ENCODE data around the gene SLC35E1.
"Not testable (repeated sequence)": the region's sequence is repeated elsewhere in the genome, so short reads cannot be mapped to it uniquely, and the experiment has no call there.

The SLC35E1 gene

DNA sequence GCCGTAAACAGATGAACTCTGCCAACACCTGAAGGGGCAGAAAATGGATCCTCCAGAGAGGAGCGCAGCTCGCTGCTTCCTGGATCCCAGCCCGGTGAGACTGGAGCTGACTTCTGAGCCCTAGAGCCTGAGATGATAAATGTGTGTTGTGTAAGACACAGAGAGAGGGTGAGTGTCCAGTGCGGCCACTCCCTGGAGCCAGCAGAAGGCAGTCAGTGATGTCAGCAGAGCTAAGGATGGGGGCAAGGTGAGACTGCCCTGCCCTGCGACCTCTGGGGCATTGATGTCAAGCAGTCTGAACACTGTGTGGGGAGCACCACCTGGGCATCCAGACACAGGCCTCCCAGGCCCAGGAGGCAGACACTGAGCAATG is 9.7 kb upstream of the SLC35E1 start:
- no peak for DNase-seq (ENCODE audit: low read depth, low spot score)

DNA sequence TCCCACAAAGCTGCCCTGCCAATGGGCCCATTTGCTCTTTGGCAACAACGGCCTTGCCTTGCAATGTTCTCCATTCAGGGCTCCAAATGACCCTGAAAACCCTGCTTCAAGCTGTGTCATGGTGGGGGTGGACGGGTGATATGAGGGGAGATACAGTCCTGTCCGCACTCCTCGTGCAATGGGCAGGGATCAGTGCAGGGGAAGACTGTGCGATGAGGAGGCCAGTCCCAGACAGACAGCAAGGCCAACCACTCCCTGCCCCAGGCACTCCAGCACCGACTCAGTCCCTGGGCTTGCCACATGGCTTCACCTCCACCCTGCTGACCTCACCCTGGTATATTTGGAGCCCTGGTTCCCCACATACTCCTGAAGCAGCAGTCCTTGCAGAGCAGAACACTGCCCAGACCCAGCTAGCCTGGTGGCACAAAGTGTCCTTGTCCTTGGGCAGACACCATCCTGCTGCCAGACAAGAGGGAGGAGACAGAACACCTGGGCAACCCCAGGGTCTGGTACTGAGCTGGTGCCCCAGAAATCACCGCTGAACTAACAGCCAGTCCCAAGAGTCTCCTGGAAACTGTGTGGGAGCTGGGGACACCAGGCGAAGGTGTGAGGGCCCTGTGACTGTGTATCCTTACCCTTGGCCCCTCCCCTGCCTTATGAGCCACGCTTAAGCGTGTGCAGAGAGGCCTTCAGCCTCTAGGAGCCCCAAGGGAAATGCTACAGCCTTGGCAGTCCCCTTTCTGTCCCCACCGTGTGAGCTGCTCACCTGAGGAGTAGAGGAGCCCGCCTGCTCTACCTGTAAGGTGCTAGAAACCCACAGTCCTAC is 9.1 kb upstream of the SLC35E1 start:
- DNase-seq (ENCODE audit: low read depth, low spot score) = no peak

DNA sequence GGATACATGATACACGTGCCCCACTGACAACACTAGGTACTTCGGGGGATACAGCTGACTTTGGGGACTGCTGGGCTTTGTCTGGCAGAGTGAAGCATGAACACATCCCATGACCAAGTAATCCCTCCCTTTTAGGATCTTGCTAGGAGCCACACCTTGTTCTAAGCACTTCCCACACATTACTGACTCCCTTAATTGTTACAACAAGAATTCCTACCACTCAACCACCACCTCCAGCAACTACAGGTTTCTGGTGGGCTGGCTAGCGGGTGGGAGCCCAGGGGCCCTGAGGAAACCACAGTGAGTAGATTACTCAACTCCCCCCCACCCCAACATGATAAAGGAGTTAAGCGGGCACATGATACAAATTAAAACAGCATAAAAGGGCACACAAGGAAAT is 7.2 kb upstream of the SLC35E1 start:
- no peak for DNase-seq (ENCODE audit: low read depth, low spot score)

DNA sequence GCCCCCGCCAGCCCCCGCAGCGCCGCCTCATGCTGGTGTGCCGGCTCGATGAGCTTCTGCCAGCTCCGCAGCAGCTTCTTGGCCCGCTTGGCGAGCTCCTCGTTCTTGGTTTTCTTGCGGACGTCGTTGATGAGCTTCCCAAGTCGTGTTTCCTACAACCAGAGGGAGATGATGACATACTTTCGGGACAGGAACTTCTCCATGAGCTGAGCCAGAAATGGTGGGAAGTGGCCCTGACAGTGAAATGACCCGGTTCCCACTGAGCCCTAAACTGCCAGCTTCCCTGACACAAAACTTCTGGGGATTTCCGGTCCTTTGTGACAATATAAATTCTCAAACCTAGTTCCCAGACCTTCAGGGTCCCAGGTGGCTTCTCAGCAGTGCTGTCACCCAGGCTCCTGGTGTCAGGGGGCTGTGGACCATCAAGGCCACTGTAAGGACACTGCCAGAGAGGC is 5.3 kb upstream of the SLC35E1 start:
- DNase-seq (ENCODE audit: low read depth, low spot score) = no peak

DNA sequence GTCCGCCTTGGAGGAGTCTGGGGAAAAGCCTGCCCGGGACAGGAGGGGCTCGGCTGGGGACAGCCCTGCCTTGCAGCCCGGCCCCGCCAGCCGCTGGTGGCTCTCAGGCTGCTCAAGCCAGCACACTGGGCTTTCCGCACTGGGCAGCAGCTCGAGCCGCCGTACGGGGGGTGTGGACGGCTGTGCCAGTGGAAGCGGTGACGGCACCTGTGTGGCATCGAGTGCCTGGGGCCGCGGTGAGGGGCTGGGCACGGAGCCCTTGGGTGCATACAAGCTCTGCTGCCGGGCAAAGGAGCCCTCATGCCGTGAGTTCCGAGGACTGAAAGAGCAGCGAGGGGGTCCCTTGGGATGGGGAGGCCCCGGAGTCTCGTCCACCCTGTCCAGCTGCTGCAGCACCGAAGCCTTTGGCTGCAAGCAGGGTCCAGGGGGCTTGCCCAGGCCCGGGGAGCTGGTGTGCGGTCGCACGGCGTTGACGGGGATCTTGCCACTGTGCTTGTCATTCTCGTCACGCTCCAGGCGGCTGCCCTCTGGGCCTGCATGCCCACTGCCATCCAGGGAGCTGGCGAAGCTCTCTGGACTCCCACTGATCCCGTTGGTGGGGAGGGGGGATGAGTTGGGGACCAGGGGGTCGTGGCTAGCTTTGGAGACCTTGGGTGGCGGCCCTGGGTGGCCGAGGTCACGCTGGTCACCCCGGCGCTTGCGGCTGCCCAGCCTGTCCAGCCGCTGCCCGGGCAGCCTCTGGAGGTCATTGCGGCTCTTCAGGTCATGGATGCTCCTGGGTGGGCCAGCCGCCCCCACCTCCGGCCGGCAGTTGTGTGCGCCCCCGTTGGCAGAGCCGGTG is 4.7 kb upstream of the SLC35E1 start:
- DNase-seq (ENCODE audit: low read depth, low spot score) = no peak

DNA sequence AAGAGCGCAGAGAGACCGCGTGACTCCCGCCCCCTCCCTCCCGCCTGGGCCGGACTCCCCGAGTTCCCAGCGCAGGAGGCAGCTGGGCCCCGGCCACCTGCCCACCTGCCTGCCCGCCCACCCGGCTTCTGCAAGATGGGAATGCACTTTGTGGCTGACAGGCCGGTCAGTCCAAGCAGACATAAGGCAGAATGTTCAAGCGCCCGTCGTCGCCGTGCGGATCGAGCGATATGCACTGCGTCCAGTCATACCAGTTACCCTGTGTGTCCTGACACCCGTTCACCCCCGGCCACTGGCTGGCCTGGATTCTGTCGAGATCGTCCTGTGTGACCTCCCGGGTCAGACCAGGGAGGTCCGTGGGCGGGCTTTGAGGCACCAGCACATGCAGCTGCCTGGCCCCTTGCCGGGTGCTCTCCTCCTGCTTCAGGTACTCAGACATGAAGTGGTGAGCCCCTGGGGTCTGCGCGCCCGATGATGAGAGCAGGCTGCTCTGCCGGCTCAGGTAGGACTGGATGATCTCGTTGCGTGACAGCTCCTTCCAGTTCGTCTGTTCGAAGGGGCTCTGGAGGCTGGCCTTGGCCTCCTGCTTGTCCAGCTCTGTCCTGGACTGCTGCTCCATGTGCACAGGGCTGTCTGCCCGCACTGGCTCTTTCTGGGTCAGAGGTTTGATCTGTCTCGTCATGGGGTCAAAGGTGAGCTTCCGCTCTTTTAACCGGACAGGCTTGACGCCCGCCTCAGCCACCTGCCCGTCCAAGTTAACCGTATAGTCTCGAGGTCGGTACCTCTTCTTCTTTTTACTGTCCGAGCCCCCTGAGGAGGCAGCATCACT is 3.9 kb upstream of the SLC35E1 start:
- no peak for DNase-seq (ENCODE audit: low read depth, low spot score)

DNA sequence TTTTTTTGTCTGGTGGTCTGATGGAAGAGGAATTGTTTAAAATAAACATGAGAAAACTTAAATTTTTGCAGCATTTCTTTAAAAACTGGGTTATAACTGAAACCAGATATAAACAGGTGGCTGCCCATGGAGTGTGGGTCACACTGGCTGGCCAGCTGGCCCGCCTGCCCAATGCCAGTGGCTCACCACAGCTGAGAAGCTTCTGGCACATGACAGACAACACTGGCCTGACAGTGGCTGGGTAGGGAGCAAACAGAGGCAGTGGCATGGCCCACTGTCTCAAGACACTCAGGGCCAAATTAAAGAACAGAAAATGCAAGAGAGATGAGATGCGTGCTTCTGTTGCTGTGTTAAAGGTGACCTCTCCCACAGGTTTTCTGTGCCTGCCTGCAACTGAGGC is 3.1 kb upstream of the SLC35E1 start:
- DNase-seq (ENCODE audit: low read depth, low spot score) = no peak

DNA sequence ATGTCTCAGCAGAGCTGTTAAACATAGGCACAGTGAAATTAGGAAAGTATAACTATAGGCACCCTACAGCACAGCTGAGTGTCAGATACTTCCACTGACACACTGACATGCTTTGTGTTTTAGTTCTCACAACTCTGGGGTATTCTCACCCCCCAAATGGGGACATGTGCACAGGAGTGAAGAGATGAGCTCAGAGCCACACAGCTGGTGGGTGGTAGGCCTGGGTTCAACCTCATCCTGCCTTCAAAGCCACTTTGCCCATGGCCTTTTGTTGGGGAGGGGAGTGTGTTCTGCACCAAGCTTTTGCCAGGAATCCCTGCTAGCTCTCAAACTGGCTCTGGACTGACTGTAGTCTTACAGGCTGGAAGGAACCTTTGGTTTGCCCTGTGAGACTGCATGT is 1.7 kb upstream of the SLC35E1 start:
- DNase-seq (ENCODE audit: low read depth, low spot score) = no peak

DNA sequence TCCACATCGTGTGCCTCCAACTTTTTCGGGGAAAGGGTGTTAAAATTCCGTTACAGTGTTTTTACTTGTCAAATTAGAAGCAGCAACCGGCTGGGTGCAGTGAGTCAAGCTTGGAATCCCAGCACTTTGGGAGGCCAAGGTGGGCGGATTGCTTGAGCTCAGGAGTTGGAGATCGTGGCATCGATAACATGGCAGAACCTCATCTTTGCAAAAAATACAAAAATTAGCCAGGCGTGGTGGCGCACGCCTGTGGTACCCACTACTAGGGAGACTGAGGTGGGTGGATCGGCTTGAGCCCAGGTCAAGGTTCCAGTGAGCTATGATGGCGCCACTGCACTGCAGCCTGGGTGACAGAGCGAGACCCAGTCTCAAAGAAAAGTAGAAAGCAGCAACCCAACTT is 1.1 kb upstream of the SLC35E1 start:
- DNase-seq (ENCODE audit: low read depth, low spot score) = no peak

DNA sequence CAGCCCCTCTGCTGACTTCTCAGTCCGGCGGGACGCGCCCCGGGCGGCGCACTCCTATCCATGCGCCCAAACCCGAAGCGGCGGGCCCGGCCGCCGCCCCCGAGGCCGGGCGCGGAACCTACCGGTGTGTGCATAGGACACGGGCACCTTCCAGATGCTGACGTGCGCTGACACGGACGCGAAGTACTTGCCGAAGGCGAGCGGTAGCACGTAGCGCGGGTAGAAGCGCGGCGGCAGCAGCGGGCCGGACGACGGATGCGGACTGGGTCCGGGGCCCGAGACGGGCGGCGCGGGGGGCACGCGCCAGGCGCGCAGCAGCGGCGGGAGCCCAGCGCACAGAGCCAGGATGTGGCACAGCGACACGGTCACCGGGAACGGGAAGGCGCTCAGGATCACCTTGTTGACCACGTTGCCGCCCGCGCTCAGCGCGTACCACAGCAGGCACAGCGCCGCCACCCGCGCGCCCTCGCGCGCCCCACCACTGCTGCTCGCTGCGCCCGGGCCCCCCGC is 338 bp downstream of the SLC35E1 start:
- DNase-seq (ENCODE audit: low read depth, low spot score) = no peak

DNA sequence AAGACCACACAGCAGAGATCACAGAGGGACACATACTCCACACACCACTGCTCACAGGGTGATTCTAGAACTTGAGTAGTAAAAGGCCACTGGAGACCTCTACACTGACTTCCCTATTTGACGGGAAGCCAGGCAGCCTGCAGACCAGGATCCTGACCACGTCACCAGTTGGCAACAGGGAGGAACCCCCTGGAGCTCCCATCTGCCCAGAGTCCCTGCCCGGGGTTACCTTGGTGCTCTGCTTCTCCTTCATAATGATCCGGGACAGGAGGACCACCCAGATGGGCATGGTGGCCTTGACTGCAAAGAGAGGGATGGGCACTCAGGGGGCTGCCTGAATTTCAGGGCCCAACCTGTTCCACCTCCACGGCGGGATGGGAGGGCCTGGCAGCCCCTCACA is 932 bp downstream of the SLC35E1 start:
- no peak for DNase-seq (ENCODE audit: low read depth, low spot score)

DNA sequence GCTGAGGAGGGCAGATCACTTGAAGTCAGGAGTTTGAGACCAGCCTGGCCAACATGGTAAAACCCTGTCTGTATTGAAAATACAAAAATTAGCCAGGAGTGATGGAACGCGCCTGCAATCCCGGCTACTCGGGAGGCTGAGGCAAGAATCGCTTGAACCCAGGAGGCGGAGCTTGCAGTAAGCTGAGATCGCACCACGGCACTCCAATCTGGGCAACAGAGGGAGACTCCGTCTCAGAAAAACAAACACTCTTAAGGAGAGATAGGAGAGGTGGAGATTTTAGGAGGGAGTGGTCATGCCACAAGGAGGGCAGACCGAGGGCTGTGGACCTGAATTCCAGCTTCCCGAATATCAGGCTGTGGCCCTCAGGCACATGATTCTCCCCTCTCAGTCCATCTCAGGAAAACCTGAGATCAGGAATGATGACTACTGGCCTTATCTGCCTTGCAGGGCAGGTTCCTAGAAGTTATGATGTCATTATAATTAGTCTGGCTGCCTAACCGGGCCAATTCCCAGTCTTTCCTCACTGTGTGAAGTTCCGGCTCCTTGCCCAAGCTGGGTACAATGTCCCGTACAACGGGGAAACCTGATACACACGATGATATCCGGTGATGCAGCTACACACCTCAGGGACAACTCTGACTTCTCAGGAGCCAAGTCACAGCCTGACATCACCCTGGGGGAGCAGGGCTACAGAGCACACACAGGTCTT is 2.5 kb downstream of the SLC35E1 start:
- DNase-seq (ENCODE audit: low read depth, low spot score) = no peak

DNA sequence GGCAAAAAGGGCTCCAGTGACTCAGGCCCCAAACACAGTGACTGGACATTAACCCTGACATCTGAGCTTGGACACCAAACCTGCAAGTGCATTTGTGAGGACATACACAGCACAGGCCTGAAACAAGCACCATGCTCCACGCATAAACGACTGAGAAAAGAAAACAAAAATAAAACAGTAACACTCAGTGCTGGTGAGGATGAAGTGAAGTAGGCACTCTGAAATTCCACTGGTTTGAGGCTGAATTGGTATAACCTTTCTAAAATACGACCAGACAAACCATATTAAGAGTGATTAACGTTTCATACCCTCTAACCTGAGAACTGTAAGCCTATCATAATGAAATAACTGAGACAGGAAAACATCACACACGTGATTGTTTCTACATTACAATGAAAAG is 5.5 kb downstream of the SLC35E1 start:
- no peak for DNase-seq (ENCODE audit: low read depth, low spot score)

DNA sequence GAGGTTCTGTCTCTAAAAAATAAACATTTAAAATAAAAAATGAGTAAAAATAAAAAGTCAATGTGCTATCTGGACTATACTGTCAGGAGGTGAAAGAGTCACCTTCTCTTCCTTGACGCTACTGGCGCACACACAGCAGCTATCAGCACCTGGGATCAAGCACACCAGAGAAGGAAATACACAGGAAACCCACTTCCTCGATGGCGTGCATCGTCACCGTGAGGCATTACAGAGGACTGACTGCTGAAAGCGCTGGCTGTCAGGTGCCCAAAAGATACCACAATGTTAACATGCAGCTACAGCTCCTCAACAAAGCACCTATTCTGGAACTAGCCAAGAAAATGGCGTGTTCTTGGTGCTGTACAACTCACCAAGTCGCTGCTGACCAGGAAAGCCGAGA is 6.1 kb downstream of the SLC35E1 start:
- no peak for DNase-seq (ENCODE audit: low read depth, low spot score)

DNA sequence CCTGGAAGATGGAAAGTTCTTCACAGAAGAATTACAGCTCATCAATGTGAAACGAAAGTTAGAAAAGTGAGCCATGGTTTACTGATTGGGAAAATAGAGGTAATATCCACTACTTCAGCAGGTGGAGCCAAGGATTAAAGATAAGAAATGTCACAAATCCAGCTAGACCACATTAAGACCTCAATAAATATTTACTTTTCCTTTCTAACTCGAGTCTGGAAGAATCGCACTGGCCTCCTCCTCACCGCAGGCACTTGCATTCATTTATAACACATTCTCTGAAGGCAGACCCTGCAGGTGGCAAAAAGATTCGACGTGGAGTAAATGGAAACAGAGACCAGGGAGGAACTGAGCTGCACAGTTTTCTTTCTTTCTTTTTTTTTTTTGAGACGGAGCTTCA is 7.4 kb downstream of the SLC35E1 start:
- no peak for DNase-seq (ENCODE audit: low read depth, low spot score)

DNA sequence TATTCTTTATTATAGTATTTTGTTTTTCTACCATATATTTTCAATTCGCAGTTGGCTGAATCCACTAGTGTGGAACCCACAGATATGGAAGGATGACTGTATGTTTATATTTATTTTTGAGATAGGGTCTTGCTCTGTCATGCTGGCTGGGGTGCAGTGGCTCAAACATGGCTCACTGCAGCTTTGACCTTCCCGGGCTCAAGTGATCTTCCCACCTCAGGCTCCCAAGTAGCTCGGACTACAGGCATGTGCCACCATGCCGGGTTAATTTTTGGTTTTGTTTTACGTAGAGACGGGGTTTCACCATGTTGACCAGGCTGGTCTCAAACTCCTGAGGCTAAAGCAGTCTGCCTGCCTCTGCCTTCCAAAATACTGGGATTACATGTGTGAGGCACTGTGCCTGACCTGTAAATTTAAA is 9.6 kb downstream of the SLC35E1 start:
- DNase-seq (ENCODE audit: low read depth, low spot score) = no peak

DNA sequence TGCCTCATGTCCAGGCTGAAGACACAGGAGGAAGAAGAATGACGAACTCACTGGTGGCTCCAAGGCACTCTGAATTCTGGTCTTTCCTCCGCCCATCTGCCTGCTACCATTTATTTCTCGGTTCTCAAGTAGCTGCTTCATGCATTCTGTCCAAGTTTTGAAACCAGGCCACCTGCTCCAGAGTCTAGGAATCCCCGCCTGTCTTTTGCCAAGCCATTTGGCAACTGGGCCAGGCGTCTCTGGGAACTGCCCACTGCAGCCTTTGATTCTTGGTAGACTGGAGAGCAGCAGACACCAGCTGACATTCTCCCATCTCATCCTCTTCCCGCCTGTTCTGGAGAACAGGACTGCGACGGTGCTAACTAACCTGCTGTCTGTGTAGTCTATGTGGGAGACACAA is 10.8 kb downstream of the SLC35E1 start:
- DNase-seq (ENCODE audit: low read depth, low spot score) = no peak

DNA sequence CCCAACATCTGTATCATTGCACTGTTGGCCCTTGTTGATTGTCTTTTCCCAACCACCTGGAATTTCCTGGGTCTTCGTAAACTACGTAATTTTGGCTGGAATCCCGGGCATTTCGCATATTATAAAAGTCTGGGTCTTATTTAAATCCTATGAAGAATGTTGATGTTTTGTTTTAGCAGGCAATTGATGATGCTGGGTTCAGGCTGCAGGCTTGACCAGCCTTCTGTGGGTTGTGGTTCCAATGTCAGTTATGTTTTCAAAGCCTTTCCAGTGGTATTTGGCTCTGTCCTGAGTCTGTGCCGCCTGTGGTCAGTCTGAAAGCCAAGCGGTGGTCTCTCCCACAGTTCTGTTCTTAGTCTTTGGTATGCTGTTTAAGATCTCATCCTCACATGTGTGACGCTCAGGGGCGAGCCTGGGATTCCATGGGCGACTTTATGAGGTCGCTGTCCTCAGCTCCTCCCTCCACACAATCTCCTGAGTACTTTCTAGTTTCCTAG is 12.4 kb downstream of the SLC35E1 start:
- DNase-seq (ENCODE audit: low read depth, low spot score) = no peak

DNA sequence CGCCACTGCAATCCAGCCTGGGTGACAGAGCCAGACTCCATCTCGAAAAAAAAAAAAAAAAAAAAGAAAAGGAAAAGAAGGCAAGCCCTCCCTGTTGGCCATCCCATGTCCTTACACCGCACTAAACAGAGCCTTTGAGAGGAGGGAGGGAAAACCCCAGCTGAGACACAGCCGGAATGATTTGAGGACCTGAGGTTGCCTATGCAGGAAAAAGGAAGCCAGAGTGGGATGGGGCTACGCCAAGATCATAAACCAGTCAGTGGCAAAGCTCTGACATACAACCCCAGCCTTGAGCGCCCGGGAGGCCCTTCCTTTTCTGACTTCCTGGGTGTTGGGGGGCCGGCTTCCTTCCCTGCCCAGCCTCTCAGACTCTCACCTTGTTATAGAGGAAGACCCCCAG is 17.4 kb downstream of the SLC35E1 start:
- DNase-seq (ENCODE audit: low read depth, low spot score) = no peak

DNA sequence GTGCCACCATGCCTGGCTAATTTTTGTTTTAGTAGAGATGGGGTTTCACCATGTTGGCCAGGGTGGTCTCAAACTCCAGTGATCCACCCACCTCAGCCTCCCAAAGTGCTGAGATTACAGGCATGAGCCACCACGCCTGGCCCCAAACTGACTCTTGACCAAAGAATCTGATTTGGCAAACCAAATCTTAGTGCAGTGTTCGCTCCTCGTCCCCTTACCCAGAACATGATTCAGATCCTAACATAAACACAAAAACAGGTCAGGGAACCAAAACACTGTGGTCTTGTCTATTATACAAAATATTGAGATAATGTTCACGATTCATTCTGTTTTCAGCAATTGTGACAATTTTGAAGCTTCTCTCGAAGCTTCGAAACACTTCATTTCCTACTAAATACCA is 20.3 kb downstream of the SLC35E1 start:
- not testable (repeated sequence) for DNase-seq (ENCODE audit: low read depth, low spot score)

DNA sequence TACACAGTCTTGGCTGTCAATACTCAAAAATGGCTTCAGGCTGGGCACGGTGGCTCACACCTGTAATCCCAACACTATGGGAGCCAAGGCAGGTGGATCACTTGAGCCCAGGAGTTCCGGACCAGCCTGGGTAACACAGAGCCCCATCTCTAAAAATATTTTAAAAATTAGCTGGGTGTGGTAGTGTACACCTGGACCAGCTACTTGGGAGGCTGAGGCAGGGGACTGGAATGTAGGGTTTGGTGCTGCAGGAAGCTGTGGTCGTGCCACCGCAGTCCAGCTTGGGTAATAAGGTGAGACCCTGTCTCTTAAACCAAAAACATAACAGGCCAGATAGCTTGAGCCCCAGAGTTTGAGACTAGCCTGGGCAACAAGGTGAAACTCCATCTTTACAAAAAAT is 23.3 kb downstream of the SLC35E1 start:
- no peak for DNase-seq (ENCODE audit: low read depth, low spot score)

Measured in iPS DF 19.7 (cell line).